HepG2 (cell line): ENCODE measurements around the gene ZC3H18. TPM values are rescaled to one million over a fixed set of nuclear protein-coding genes. Genes with fewer than 3 reads are reported as not detected.

Experiments
- BCL6 ChIP-seq: IDR thresholded peaks from 2 replicates; pipeline ENCODE4 v1.6.1; 2016; ENCODE audit warnings: missing genetic modification reagents, missing compliant biosample characterization
- CHD4 ChIP-seq: fragments of 200-600 bp; sonication (generic); IDR thresholded peaks from 2 replicates; pipeline ENCODE4 v1.7.0; 2017; ENCODE audit warnings: mild to moderate bottlenecking, low read length, borderline replicate concordance
- CSRNP2 ChIP-seq: sonication (generic); formaldehyde crosslinking; conservative IDR thresholded peaks from 2 replicates; pipeline ENCODE4 v1.8.0; 2022; ENCODE audit warnings: low read depth, missing genetic modification reagents
- FOXA1 ChIP-seq, 2 experiments: fragments of 450-650 bp in 1 of 2; sonication (generic) in 1 of 2; formaldehyde crosslinking in 1 of 2; IDR thresholded peaks; 2 replicates each; pipeline versions ENCODE4 v1.4.0 to v1.6.1; 2016 to 2020; ENCODE audit warnings: missing genetic modification reagents in 1 of 2
- FOXC1 ChIP-seq: sonication (generic); formaldehyde crosslinking; IDR thresholded peaks from 2 replicates; pipeline ENCODE4 v1.8.0; 2022; ENCODE audit warnings: mild to moderate bottlenecking, missing genetic modification reagents, borderline replicate concordance
- FUBP1 ChIP-seq: sonication (generic); formaldehyde crosslinking; IDR thresholded peaks from 2 replicates; pipeline ENCODE4 v1.5.1; 2020; ENCODE audit warnings: missing genetic modification reagents, mild to moderate bottlenecking, borderline replicate concordance
- MZF1 ChIP-seq: sonication (generic); formaldehyde crosslinking; IDR thresholded peaks from 2 replicates; pipeline ENCODE4 v1.8.1; 2023; ENCODE audit warnings: mild to moderate bottlenecking, missing genetic modification reagents, borderline replicate concordance
- NR2C2 ChIP-seq: sonication (generic); formaldehyde crosslinking; IDR thresholded peaks from 2 replicates; pipeline ENCODE4 v1.4.0; 2020; ENCODE audit warnings: missing genetic modification reagents, mild to moderate bottlenecking, moderate library complexity, borderline replicate concordance
- POGZ ChIP-seq: sonication (generic); formaldehyde crosslinking; IDR thresholded peaks from 2 replicates; pipeline ENCODE4 v1.4.0; 2020; ENCODE audit warnings: mild to moderate bottlenecking, missing genetic modification reagents
- ZNF160 ChIP-seq: sonication (generic); formaldehyde crosslinking; IDR thresholded peaks from 2 replicates; pipeline ENCODE4 v1.8.0; 2022; ENCODE audit warnings: mild to moderate bottlenecking, inconsistent platforms, missing genetic modification reagents
- ZNF350 ChIP-seq: sonication (generic); formaldehyde crosslinking; IDR thresholded peaks from 2 replicates; pipeline ENCODE4 v1.4.0; 2020; ENCODE audit warnings: mild to moderate bottlenecking, low read depth, missing genetic modification reagents, borderline replicate concordance
- ZNF468 ChIP-seq: sonication (generic); formaldehyde crosslinking; IDR thresholded peaks from 2 replicates; pipeline ENCODE4 v1.8.0; 2022; ENCODE audit warnings: mild to moderate bottlenecking, moderate library complexity, missing genetic modification reagents
- ZNF567 ChIP-seq: sonication (generic); formaldehyde crosslinking; IDR thresholded peaks from 2 replicates; pipeline ENCODE4 v1.8.1; 2023; ENCODE audit warnings: mild to moderate bottlenecking, missing genetic modification reagents, borderline replicate concordance
- ZNF569 ChIP-seq: sonication (generic); formaldehyde crosslinking; IDR thresholded peaks from 2 replicates; pipeline ENCODE4 v1.5.0; 2020; ENCODE audit warnings: mild to moderate bottlenecking, missing genetic modification reagents, moderate library complexity, borderline replicate concordance
- ZNF605 ChIP-seq: sonication (generic); formaldehyde crosslinking; IDR thresholded peaks from 2 replicates; pipeline ENCODE4 v1.8.0; 2022; ENCODE audit warnings: mild to moderate bottlenecking, missing genetic modification reagents
- ZNF724P ChIP-seq: sonication (generic); formaldehyde crosslinking; IDR thresholded peaks from 2 replicates; pipeline ENCODE4 v1.8.0; 2022; ENCODE audit warnings: missing genetic modification reagents, borderline replicate concordance
- ZNF747 ChIP-seq: sonication (generic); formaldehyde crosslinking; IDR thresholded peaks from 2 replicates; pipeline ENCODE4 v1.8.1; 2023; ENCODE audit warnings: missing genetic modification reagents, mild to moderate bottlenecking, borderline replicate concordance
- ZSCAN9 ChIP-seq: IDR thresholded peaks from 2 replicates; pipeline ENCODE4 v1.6.1; 2016; ENCODE audit warnings: borderline replicate concordance
- polyA plus RNA-seq, 8 experiments: library from polyadenylated mRNA; depleted of rRNA in 3 of 8; stranded (reverse) in 7 of 8; unstranded in 1 of 8; fragments of >200 nt; fragmentation: Illumina TruSeq in 4 of 8; extraction: Trizol in 4 of 8; gene quantifications; 2 replicates each; pipeline versions ENCODE4 v1.2.1 to v1.2.3, GENCODE V29; 2011 to 2016; ENCODE audit warnings: low read depth in 4 of 8, missing spikeins in 1 of 8, mixed read lengths in 1 of 8; ENCODE audit not compliant: insufficient read depth in 1 of 8
- total RNA-seq, 5 experiments: library from RNA; depleted of rRNA; stranded (reverse); fragments of >200 nt; fragmentation: Illumina TruSeq; extraction: Trizol; gene quantifications; 2 replicates each; pipeline ENCODE4 v1.2.3, GENCODE V29; 2016; ENCODE audit warnings: low read depth in 1 of 5
- TF ChIP-seq, protein P1 (sequence below): sonication (generic); formaldehyde crosslinking; IDR thresholded peaks from 2 replicates; pipeline ENCODE4 v1.4.0; 2020; ENCODE audit warnings: missing genetic modification reagents, borderline replicate concordance
- TF ChIP-seq, protein P2 (sequence below): IDR thresholded peaks from 2 replicates; pipeline ENCODE4 v1.6.1; 2016; ENCODE audit warnings: low read depth, borderline replicate concordance

The ZC3H18 gene
- total and polyA plus RNA-seq, 2 of the 13 experiments (the other 11 are each of a cell fraction or from before 2014, with no cell fraction given) = 11.2 to 27.4 TPM

DNA sequence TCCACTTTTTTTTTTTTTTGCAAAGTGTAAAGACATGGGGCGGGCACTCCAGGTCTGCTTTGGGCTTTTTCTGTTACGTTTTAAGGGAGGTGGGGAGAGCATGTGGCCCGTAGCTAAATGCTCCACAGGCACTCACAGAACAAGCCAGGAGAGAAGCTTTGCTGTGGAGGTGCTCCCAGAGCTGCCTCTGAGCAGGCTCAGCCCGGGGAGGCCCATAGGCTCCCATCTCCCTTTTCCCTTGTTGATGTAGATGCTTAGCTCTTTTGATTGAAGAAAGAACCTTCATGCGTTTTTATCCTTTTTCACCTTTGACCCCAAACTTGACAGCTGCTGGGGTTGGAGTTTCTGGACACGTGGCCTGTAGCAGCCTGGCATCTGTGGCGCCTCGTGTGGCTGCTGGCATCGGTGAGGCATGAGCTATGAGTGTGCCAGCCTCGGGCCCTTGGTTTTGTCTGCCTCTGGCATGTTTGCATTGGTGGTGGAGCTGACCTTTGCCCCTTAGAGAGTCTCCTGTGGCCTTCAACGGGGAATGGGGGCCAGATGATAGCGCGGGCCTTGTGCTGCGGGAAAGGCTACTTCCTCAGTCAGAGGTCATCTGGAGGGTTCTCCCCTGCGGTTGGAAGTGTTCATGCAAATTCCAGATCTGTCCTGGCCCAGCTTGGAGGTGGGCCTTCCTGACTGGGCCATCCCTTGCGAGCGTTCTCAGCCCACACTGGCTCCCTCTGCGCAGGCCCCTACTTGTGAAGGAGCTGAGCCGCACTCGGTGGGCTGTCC, 48.2 kb downstream of the ZC3H18 start (continued):
- TF ChIP-seq FUBP1 (CRISPR knock-in tag) = no peak
- peak; percentile 84; the same call in 1 of the 2 replicates for TF ChIP-seq ZNF350
- 0 out of 2 replicates have a peak, but pooled peaks have one; percentile 8 for TF ChIP-seq ZNF605 (CRISPR knock-in tag)
- TF ChIP-seq CHD4 = peak; percentile 85; the same call in 1 of the 2 replicates
- 0 out of 2 replicates have a peak, but pooled peaks have one; percentile 27 for TF ChIP-seq ZNF747
- TF ChIP-seq POGZ (CRISPR knock-in tag) = peak; percentile 38; the same call in 1 of the 2 replicates
- peak; percentile 35; the same call in 1 of the 2 replicates for TF ChIP-seq ZNF567
- no peak for TF ChIP-seq MZF1 (CRISPR knock-in tag)
- TF ChIP-seq NR2C2 (CRISPR knock-in tag) = peak; percentile 97
- no peak for TF ChIP-seq ZSCAN9 (CRISPR knock-in tag)
- no peak for TF ChIP-seq ZNF724P (CRISPR knock-in tag)
- 0 out of 2 replicates have a peak, but pooled peaks have one; percentile 75 for TF ChIP-seq ZNF468 (CRISPR knock-in tag)
- TF ChIP-seq, protein P1, sequence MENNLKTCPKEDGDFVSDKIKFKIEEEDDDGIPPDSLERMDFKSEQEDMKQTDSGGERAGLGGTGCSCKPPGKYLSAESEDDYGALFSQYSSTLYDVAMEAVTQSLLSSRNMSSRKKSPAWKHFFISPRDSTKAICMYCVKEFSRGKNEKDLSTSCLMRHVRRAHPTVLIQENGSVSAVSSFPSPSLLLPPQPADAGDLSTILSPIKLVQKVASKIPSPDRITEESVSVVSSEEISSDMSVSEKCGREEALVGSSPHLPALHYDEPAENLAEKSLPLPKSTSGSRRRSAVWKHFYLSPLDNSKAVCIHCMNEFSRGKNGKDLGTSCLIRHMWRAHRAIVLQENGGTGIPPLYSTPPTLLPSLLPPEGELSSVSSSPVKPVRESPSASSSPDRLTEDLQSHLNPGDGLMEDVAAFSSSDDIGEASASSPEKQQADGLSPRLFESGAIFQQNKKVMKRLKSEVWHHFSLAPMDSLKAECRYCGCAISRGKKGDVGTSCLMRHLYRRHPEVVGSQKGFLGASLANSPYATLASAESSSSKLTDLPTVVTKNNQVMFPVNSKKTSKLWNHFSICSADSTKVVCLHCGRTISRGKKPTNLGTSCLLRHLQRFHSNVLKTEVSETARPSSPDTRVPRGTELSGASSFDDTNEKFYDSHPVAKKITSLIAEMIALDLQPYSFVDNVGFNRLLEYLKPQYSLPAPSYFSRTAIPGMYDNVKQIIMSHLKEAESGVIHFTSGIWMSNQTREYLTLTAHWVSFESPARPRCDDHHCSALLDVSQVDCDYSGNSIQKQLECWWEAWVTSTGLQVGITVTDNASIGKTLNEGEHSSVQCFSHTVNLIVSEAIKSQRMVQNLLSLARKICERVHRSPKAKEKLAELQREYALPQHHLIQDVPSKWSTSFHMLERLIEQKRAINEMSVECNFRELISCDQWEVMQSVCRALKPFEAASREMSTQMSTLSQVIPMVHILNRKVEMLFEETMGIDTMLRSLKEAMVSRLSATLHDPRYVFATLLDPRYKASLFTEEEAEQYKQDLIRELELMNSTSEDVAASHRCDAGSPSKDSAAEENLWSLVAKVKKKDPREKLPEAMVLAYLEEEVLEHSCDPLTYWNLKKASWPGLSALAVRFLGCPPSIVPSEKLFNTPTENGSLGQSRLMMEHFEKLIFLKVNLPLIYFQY = peak; percentile 53; the same call in 1 of the 2 replicates
- no peak for TF ChIP-seq CSRNP2 (CRISPR knock-in tag)
- TF ChIP-seq, protein P2, sequence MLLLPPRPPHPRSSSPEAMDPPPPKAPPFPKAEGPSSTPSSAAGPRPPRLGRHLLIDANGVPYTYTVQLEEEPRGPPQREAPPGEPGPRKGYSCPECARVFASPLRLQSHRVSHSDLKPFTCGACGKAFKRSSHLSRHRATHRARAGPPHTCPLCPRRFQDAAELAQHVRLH = peak; percentile 50; the same call in 1 of the 2 replicates
- 0 out of 2 replicates have a peak, but pooled peaks have one; percentile 57 for TF ChIP-seq ZNF160 (CRISPR knock-in tag)
- 0 out of 2 replicates have a peak, but pooled peaks have one; percentile 10 for TF ChIP-seq FOXC1 (CRISPR knock-in tag)
- TF ChIP-seq BCL6 (CRISPR knock-in tag) = peak; percentile 36; the same call in 1 of the 2 replicates
- no peak for TF ChIP-seq ZNF569
- TF ChIP-seq FOXA1 (IDR thresholded peaks at IDR 0.05) = no peak
- TF ChIP-seq FOXA1 (CRISPR knock-in tag; IDR thresholded peaks at IDR 0.05) = peak; percentile 84
